ENCODE measurements around the gene HSPE1.
"Not testable (repeated sequence)": the region's sequence is repeated elsewhere in the genome, so short reads cannot be mapped to it uniquely, and the experiment has no call there.

The HSPE1 gene

DNA sequence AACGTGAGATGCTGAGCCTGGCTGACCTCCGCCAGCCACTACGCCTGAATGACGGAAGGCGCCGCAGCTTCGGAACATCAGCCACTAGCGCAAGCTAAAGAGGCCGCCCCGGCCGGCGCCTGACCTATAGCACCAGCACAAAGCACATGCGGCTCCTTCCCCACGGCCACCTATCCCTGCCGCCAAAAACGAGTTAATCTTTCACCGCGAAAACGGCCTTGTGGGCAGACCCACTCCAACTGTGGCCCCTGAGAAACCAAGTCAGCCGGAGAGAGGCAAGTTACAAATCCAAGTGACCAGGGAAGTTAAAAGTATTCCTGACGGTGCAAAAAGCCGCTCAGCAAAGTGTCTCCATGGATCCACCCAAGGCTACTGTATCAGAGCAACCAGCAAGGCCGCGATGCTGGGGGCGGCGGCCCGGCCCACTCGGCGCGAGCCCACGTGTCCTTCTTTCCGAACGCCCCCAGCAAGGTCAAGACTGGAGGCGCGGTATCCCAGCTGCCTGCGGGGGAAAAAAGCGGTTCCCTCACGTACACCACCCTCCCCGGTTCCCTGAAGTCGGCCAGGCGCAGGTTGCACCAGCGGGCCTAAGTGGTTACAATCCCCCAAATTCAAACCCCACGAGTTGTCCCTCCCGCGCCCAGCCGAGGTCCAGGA lies 1.1 kb upstream of the HSPE1 start:
- DNase-seq (ENCODE audit: low read depth), result peak; percentile 24

DNA sequence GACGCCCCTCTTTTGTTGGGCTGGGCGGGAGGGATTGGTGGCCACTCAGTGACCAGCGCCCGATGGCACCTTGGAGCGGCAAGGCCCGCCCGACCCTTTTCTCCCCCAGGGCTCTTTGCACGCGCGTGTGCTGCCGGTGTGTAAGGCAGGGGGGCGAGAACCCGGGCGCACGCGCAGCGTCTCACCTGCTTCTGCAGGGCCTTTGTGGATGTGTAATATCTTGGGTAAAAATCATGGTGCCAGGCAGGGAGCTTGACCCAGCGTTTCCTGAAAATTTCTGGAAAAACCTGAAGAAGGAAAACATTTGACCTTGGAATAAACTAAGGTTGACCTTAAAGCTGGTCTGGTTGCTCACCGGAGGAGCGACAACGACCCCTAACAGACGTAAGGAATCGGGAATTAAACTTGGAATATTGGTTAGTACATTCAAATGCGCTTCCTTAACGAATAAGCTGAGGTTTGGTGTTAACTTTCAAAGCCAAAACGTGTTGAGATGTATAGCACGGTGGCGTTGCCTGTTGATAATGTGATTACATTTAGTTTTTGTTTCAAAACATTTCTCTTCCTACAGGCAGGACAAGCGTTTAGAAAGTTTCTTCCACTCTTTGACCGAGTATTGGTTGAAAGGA lies 438 bp downstream of the HSPE1 start:
- no peak for DNase-seq (ENCODE audit: low read depth)

DNA sequence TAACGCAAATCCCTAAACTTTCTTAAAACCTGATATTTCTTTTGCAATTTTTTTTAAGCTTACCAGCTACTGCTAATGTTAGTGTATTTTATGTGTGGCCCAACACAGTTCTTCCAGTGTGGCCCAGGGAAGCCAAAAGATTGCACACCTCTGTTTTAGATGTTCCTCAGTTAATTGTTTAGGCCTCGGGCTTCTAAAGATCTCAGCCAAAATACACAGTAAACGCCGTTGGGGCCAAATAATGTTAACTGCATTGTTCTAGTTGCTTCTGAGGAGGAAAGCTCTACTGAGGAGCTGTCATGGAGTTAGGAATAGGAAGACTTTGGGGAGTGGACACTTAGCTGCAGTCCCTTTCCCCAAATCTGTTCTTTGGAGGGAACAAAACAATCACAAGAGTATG lies 2.0 kb downstream of the HSPE1 start:
- DNase-seq (ENCODE audit: low read depth), result no peak

DNA sequence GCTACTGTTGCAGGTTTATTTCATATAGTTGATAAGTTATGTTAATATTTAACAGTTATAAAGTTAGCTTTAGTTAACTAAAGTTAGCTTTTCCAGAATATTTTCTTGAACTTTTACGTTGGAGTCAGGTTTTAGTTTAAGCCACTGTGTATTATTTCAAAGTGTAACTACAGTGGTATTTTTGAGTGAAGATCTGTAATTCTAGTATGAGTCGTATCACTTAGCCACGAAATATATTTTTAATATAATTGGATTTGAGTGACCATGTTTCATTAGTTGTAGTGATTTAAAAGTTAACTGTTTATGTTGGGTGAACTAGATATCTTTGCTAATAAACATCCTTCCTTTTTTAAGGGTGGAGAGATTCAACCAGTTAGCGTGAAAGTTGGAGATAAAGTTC lies 2.5 kb downstream of the HSPE1 start:
- no peak for DNase-seq (ENCODE audit: low read depth)

DNA sequence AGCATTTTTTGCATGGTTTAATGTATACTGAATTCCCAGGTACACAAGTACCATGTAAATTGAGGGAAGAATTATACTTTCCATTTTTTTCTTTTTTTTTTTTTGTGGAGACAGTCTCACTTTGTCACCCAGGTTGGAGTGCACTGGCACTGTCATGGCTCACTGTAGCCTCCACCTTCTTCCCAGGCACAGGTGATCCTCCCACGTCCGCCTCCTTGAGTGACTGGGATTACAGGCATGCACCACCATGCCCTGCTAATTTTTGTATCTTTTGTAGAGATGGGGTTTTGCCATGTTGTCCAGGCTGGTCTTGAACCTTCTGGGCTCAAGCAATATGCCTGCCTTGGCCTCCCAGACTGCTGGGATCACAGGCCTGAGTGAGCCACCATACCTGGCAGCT lies 3.8 kb downstream of the HSPE1 start:
- DNase-seq (ENCODE audit: low read depth), result no peak

DNA sequence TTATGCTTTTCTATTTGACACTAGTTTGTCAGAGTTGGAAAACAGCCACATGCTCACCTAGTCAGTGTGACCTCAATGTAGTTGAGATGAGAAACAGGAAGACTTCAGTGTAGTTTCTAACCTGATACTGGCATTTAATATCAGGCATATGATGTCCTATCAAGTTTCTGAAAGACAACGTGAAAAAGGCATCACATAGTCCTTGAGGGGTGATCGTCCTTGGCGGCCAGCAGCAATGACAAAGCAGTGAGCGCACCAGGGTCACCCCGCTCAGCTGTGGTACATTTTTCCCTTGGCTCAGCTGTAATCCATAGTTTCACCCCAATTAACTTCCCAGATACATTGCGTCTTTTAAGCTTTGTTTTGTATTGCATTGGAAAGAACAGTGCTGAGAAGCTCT lies 4.3 kb downstream of the HSPE1 start:
- no peak for DNase-seq (ENCODE audit: low read depth)

DNA sequence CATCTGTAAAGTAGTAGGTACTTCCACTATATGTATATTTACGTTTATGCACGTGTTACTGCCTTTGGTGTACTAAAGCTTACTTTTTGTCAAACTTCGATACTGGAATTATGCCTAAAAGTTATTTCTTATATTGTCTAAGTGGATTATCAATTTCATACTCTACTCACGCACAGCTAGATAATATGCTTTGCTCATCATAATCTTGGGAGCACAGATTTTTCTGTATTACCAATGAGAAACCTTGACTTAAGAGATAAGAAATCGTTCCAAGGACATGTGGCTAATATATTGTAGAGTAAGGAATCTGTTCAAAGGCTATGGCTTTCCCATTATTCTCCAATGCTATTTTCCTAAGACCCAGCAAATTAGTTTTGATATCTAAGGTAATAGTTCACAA lies 6.5 kb downstream of the HSPE1 start:
- DNase-seq (ENCODE audit: low read depth), result no peak

DNA sequence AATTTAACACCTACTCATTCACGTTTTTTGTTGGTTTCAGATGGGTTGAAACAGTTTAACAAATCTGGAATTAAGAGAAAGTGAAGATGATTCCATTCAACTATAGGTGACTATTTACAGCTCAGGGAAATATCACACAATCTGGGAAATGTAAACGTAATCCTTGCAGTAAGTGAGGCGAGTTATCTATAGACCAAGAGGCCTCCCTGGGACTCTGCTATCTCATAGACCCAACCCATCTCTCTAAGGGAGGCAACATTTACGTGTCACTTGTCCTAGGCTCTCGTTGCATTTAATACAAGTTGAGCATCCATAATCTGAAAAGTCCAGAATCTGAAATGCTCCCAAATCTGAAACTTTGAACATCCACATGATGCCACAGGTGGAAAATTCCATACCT lies 13.7 kb downstream of the HSPE1 start:
- DNase-seq (ENCODE audit: low read depth), result no peak

DNA sequence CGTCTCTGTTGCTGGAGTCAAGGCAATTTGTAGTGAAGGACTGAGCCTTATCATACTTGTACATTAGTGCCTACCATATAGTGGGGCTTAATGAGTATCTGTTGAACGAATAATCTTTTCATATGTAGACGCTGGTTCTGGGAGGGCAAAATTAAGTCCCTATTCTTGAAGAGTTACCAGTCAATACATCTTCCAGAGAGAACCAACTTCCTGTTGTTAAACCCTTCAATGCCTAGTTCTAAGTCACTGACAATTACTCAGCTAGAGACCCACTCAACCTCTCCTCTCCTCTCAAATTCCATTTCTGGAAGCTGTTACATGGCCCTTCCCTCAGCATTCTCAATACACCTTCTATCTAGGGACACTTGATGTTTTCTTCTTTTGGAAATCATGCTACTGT lies 14.6 kb downstream of the HSPE1 start:
- DNase-seq (ENCODE audit: low read depth), result no peak

DNA sequence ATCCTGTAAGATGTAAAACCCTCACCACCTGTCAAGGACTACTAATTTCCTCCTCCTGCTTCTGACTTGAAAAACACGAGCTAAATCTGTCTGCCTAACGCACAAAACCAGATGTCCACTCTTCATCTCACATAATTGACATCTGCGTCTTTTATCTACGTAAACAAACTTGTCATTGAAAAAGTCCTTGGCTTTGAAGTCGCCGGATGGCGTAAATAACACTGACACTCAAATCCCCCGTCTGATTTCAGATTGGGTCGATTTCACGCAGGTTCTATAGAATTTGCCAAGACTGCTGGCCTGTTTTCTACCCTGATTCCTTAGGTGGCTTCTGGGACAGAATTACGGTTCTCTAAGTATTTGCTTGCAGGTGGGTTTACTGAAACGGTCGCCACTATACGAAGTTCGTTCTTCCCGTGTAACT lies 15.1 kb downstream of the HSPE1 start:
- no peak for DNase-seq (ENCODE audit: low read depth)

DNA sequence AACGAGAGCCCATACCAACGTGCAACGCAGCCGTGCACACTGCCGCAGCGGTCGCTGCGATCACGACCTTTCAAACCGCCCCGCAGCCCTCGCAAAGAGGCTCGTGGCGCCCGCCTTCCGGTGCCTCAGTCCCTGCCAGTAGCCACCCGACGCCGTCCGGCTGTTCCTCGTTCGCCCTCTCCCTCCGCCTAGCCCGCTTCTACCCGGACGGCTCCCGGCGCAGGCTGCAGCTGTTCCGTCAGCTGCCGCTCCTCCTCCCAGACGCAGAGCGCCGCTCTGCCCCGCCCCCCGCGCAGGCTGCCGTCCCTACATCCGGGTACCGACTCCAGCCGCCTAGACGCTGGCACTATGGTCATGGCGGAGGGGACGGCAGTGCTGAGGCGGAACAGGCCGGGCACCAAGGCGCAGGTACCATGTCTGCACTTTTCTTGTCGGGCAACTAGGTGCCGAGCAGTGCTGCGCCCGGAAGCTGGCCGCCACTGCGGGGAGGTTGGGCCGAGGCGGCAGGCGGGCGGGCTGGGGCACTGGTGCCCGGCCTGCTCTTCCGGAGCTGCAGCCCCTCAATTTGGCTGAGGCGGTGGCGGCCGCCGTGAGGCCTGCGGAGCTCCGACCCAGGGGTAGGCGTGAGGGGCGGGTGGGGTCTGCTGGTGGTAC lies 15.7 kb downstream of the HSPE1 start, which contains the start of gene MOB4:
MOB4 (plus strand) TSS at position 328 of the 654 bp plus-strand sequence; CDS start at position 349, 21 bp downstream.
- peak; percentile 91 for DNase-seq (ENCODE audit: low read depth)

DNA sequence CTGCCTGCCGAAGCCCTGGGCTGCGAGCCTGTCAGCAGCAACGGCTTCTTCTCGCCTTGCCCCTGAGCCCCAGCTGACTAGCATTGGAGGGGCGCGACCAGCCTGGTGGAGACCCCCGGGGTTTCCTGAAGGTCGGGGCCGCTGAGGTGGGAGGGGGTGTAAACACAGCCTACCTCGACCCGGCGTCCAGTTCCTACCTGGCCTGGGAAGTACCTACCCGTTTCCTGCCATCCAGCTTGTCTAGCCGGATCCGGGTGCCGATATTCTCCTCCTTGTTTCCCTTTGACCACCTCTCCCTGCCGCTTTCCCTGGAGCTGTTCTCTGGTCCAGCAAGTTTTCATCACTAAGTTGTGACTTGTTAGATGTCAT lies 16.2 kb downstream of the HSPE1 start:
- DNase-seq (ENCODE audit: low read depth), result no peak

DNA sequence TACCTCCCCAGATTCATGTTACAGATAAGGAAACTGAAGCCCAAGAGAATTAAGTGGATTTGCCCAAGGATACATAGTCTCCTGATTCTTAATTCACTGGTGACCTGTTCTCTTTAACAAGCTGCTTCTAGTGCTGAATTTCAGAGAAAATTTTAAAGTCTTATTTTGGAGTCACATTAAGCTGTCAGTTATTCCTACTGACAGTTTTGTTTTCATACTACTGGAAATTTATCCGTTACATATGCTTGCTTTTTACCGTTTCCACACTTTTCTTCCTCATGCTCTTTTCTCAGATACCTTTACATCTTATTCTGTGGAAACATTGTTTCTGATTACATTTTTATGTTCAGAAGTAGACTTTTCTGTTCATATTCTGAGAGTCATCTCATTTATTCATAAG lies 17.0 kb downstream of the HSPE1 start:
- DNase-seq (ENCODE audit: low read depth), result no peak

DNA sequence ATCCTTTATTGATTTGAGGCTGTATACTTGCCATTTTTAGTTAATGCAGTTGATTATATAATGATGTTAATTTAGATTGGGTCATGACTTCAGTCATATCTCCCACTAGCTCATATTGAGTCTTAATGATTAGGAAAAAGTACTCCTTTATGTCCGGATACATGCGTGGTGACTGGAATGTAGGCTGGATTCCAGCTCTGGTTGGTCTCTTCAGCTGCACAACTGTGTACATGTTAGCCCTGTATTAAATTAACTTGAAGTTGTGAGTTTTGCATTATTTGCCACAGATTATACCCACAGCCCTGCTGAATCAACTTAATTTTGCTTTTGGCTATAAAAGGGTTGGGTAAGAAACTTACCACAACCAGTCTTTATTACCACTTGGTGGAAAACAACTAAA lies 38.2 kb downstream of the HSPE1 start:
- DNase-seq (ENCODE audit: low read depth), result no peak

DNA sequence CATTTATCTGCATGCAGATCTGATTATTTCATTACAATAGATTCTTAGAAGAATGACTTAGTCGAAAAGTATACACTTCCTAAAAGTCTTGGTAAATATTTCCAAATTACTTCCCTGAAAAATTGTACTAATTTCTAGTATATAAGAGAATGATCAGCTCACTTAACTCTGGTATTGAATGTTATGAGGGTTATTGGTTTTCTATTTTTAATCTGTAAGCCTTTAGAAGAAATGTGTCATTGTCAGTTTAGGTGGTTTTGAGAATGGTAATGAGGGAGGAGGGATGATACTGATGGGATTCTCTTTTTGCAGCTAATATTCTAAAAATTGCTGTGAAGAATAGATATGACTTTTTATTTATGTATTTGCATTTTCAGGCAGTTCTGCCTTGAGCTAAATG lies 39.6 kb downstream of the HSPE1 start:
- DNase-seq (ENCODE audit: low read depth), result no peak

DNA sequence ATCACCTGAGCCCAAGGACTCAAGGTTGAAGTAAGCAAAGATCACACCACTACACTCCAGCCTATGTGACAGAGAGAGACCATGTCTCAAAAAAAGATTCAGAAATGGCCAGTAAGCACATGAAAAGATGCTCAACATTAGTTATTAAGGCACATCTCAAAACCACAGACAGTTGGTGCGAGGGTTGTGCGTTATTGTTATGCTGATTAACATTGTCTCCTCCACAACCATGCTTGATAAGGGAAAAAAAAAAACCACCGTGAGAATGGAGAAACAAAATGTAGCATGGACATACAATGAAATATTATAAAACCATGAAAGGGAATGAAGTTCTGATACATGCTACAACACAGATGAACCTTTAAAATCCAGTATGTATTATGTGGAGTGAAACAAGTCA lies 43.0 kb downstream of the HSPE1 start:
- no peak for DNase-seq (ENCODE audit: low read depth)

DNA sequence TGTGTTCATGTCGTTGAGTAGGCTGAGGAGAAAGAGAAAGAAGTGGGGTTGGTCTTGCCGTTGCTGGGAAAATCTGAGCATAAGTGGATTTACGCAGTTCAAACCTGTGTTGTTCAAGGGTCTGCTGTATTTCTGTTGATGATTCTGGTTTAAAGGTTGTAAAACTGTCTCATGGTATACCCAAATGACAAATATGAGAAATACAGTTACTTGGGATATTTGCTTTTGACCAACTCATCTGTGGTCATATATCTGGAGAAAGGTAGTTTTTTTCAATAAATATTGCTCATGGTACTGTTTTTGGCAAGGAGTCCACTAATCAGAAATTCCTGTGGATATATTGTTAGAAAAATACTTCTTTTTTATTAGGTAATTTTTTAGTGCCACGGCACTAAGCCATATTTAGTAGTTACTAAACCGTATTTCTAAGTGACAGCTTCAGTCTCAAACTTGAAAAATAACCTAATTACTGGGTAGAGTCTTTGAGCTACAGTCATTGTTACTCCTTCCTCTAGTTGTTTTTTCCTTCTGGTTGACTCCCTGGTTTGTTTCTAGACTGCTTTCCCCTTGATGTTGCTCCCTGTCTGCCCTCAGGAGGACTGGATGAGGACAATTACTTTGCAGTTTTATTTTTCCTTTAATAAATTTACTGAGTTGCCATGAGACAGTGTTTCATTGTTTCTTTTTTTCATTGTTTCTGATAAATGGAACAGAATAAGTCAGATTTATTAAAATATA lies 47.2 kb downstream of the HSPE1 start:
- no peak for DNase-seq (ENCODE audit: low read depth)

DNA sequence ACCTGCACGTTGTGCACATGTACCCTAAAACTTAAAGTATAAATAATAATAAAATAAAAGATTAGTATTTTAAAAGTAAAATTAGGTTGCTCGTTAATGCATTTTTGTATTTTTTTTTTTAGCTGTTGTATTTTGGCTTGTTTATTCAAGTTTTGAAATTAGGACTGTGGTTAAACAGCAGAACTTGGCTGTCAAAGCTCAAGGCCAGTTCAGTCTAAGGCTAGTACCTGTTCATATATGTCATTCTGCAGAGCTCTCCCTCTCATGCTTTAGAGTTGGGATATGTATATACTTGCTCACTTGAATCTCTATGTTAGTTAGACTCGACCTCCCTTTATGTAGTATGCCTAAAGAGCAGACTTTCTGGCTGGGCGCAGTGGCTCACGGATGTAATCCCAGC lies 48.4 kb downstream of the HSPE1 start:
- no peak for DNase-seq (ENCODE audit: low read depth)

DNA sequence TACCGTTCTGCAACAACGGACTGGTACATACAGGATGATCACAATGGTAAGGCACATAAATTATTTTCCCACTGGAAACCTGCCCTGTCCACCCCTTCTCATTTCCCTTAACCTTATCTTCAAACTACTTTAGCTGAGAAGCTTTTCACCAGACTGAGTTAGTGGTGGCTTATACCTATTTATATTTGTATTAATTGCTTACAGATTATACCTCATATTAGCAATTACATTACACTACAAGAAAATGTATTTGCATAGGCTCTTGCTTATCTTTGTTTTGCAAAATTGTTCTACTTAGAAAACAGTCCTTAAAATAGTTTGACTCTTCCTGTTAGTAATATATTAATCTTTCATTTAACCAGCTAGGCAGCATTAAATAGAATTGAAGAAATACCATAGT lies 51.1 kb downstream of the HSPE1 start:
- not testable (repeated sequence) for DNase-seq (ENCODE audit: low read depth)

All from activated gamma-delta T cell treated with anti-CD3 and anti-CD28 coated beads, Interleukin-2, amount 50 U/mL, for 16 hours (primary cell).